ENCODE measurements around the gene RPUSD4. TPM values are rescaled to one million over a fixed set of nuclear protein-coding genes. Genes with fewer than 3 reads are reported as not detected.

The RPUSD4 gene
- total and polyA plus RNA-seq, 10 of the 15 experiments (the other 5 are each of a cell fraction or from before 2014, with no cell fraction given) = 24.5 to 47.6 (median 31.7) TPM

DNA sequence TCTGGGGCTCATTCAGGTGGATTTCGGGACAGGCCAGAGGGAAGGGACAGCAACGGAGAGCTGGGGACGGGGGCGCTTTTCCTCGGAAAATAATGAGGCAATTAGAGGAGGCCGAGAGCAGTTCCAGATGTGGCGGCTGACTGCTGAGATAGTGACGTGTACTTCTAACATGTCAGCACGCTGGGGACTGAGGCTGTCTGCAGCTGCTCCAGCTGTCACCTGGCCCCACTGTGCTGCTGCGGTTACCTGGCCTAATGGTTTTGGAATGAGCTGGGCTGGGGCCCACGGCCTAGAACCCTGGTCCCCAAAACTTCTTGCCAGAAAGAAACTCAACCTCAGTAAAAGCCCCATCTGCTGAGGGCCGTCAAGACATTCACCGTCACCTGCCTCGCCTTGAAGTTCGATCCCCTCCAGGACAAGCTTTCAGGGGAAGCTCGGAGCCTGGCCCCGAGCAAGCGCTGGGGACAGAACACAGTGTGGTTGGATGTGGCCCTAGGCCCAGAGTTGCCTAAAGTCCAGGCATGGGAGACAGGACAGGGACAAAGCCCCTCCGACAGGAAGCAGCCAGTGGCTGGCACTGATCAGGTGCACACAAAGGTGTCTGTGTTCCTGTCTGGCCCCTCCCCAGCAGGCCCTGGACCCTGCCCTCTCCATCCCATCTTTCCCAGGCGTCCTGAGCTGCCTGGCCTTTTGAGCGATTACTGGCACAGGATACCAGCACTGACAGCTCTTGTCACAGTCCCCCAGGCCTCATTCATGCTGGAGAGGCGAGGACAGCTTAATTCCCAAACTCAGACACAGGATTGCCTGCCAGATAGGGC lies 22.1 kb downstream of the RPUSD4 start (continued):
- TF ChIP-seq, protein P1, sequence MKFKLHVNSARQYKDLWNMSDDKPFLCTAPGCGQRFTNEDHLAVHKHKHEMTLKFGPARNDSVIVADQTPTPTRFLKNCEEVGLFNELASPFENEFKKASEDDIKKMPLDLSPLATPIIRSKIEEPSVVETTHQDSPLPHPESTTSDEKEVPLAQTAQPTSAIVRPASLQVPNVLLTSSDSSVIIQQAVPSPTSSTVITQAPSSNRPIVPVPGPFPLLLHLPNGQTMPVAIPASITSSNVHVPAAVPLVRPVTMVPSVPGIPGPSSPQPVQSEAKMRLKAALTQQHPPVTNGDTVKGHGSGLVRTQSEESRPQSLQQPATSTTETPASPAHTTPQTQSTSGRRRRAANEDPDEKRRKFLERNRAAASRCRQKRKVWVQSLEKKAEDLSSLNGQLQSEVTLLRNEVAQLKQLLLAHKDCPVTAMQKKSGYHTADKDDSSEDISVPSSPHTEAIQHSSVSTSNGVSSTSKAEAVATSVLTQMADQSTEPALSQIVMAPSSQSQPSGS (IDR thresholded peaks at IDR 0.05; ENCODE audit: low read length) = peak; percentile 68; the same call in 1 of the 2 replicates
- TF ChIP-seq, protein P2, sequence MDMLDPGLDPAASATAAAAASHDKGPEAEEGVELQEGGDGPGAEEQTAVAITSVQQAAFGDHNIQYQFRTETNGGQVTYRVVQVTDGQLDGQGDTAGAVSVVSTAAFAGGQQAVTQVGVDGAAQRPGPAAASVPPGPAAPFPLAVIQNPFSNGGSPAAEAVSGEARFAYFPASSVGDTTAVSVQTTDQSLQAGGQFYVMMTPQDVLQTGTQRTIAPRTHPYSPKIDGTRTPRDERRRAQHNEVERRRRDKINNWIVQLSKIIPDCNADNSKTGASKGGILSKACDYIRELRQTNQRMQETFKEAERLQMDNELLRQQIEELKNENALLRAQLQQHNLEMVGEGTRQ (IDR thresholded peaks at IDR 0.05; ENCODE audit: borderline replicate concordance, low read depth, low read length) = no peak
- TF ChIP-seq ZBTB11 (CRISPR knock-in tag; IDR thresholded peaks at IDR 0.05) (no peak), NR2C1 (IDR thresholded peaks at IDR 0.05) (no peak), ZZZ3 (IDR thresholded peaks at IDR 0.05; ENCODE audit: control insufficient read depth, insufficient read length, low read depth) (no peak), BCL3 (IDR thresholded peaks at IDR 0.05; ENCODE audit: borderline replicate concordance, insufficient read depth, low read depth, low read length, poor library complexity, severe bottlenecking) (no peak), LARP7 (IDR thresholded peaks at IDR 0.05) (no peak), RAD21 (IDR thresholded peaks at IDR 0.05; ENCODE audit: insufficient read depth, low read depth, low read length) (no peak), PAX5 (IDR thresholded peaks at IDR 0.05; ENCODE audit: borderline replicate concordance, low read depth, low read length) (peak; percentile 69; the same call in 1 of the 2 replicates), BCL11A (IDR thresholded peaks at IDR 0.05; ENCODE audit: low read depth, low read length) (peak; percentile 72; the same call in 1 of the 2 replicates), CBX5 (IDR thresholded peaks at IDR 0.05; ENCODE audit: low read depth) (peak; percentile 21; the same call in 1 of the 2 replicates), RELA (IDR thresholded peaks at IDR 0.05; ENCODE audit: borderline replicate concordance, partially characterized antibody) (no peak), HDAC2 (IDR thresholded peaks at IDR 0.05) (no peak), SUPT20H (IDR thresholded peaks at IDR 0.05; ENCODE audit: borderline replicate concordance, control insufficient read depth, low read depth, low read length) (no peak), CREB1 (IDR thresholded peaks at IDR 0.05; ENCODE audit: low read depth) (peak; percentile 73), SP1 (IDR thresholded peaks at IDR 0.05; ENCODE audit: low read depth, low read length) (peak; percentile 31), EGR1 (IDR thresholded peaks at IDR 0.05; ENCODE audit: borderline replicate concordance in 1 of 2, low read depth in 2 of 2, low read length in 2 of 2) (no peak), BMI1 (IDR thresholded peaks at IDR 0.05; ENCODE audit: borderline replicate concordance) (no peak), EZH2 (IDR thresholded peaks at IDR 0.05; ENCODE audit: borderline replicate concordance, control insufficient read depth, low read depth, low read length) (no peak), NR2C2 (IDR thresholded peaks at IDR 0.05; ENCODE audit: borderline replicate concordance, control insufficient read depth, insufficient read length, low read depth) (no peak), NRF1 (conservative IDR thresholded peaks at IDR 0.05; ENCODE audit: low read depth, low read length) (no peak)

Data from GM12878 (cell line).